LNCaP clone FGC (cell line): ENCODE results near the gene PTTG2.

Experiments used
- DNase-seq: peaks from one replicate; pipeline ENCODE4 v3.0.0-alpha.2; 2011; ENCODE audit warnings: low read depth
- H3K4me3 ChIP-seq: 2 replicates; pipeline ENCODE4 v1.5.1; 2011; ENCODE audit warnings: mild to moderate bottlenecking, low read depth, low read length, control low read depth
- CTCF ChIP-seq: IDR thresholded peaks from 2 replicates; pipeline ENCODE4 v1.5.1; 2012; ENCODE audit warnings: mild to moderate bottlenecking; ENCODE audit not compliant: control insufficient read depth, insufficient read depth; ENCODE audit errors: extremely low read depth

The PTTG2 gene

GRCh38 chr4:37976991-37977470 is 16.8 kb downstream of the PTTG2 start:
- TF ChIP-seq CTCF: no peak
- DNase-seq: no peak
- peak overlapping the region; percentile 54 for H3K4me3 ChIP-seq

GRCh38 chr4:37977471-37978247 is 17.5 kb downstream of the PTTG2 start:
- peak overlapping the region; percentile 54 for H3K4me3 ChIP-seq
- TF ChIP-seq CTCF: peak; percentile 92
- peak; percentile 17 for DNase-seq

GRCh38 chr4:37978248-37978924 is 18.2 kb downstream of the PTTG2 start:
- H3K4me3 ChIP-seq: peak overlapping the region; percentile 54
- no peak for DNase-seq
- TF ChIP-seq CTCF: no peak

GRCh38 chr4:37980246-37980645 is 20.0 kb downstream of the PTTG2 start:
- no peak overlapping the region for H3K4me3 ChIP-seq
- peak; percentile 14 for DNase-seq
- no peak for TF ChIP-seq CTCF

- DNase-seq: no peak
- TF ChIP-seq CTCF: no peak
- H3K4me3 ChIP-seq: no peak overlapping the region
These were observed 21.2 kb downstream of the PTTG2 start for GRCh38 chr4:37981425-37981824.

GRCh38 chr4:37981844-37982720 is 21.9 kb downstream of the PTTG2 start:
- H3K4me3 ChIP-seq: no peak overlapping the region
- DNase-seq: peak; percentile 17
- TF ChIP-seq CTCF: no peak
